ENCODE data around the gene HSF2BP.

GRCh38 chr21:43703035-43703880 lies 44.0 kb upstream of the HSF2BP start:
- TF ChIP-seq MAX (IDR thresholded peaks at IDR 0.05; ENCODE audit: low read depth, low read length) (peak; percentile 49; the same call in 1 of the 2 replicates), CTCF (IDR thresholded peaks at IDR 0.05; ENCODE audit: low read depth, low read length) (no peak), POLR2A (IDR thresholded peaks at IDR 0.05; ENCODE audit: extremely low read depth, insufficient read length) (no peak), MYC (IDR thresholded peaks at IDR 0.05; ENCODE audit: low read depth, low read length) (no peak)

All from NB4 (cell line).